SK-N-SH (cell line): ENCODE results near the gene SNN. TPM values are rescaled to one million over a fixed set of nuclear protein-coding genes. Genes with fewer than 3 reads are reported as not detected.
A peak's percentile ranks its signal among the peaks of the same experiment; 100 is the strongest.

Experiments
- CTCF ChIA-PET: fragments of 300-600, 350-600 bp; formaldehyde crosslinking; extraction: SDS; loops from one replicate; lab custom pipeline; 2021; lab: Yijun Ruan, JAX
- POLR2A ChIA-PET: fragments of 350-600 bp; sonication (Branson Sonifier 250); formaldehyde crosslinking; extraction: SDS; loops from one replicate; lab custom pipeline; 2020; ENCODE audit warnings: antibody characterized with exemption, inconsistent platforms; lab: Yijun Ruan, JAX
- DNase-seq: peaks from one replicate; pipeline ENCODE4 v3.0.0; 2012
- H2AFZ ChIP-seq: fragments of 200-600 bp; sonication (generic); 2 replicates; pipeline ENCODE4 v1.8.1; 2016; ENCODE audit warnings: antibody characterized with exemption, mild to moderate bottlenecking, low read depth
- H3F3A ChIP-seq: fragments of 200-600 bp; sonication (generic); replicated peaks from 2 replicates; pipeline ENCODE3; 2016; ENCODE audit warnings: antibody characterized with exemption, mild to moderate bottlenecking; ENCODE audit not compliant: insufficient read depth
- H3K27ac ChIP-seq, 2 experiments: fragments of 200-500 bp in 1 of 2; fragments of 200-600 bp in 1 of 2; sonication (Bioruptor generic) in 1 of 2; sonication (generic), shearing (Covaris generic) in 1 of 2; 2 replicates each; pipeline versions ENCODE4 v1.5.1 to v1.6.1; 2014 to 2016; ENCODE audit warnings: low read depth in 2 of 2, inconsistent platforms in 1 of 2, low read length in 1 of 2, mild to moderate bottlenecking in 1 of 2, mixed read lengths in 1 of 2
- H3K27me3 ChIP-seq: fragments of 200-600 bp; sonication (generic), shearing (Covaris generic); 2 replicates; pipeline ENCODE4 v1.6.1; 2016; ENCODE audit warnings: mixed run types; ENCODE audit not compliant: insufficient read depth
- H3K36me3 ChIP-seq, 2 experiments: fragments of 200-500 bp in 1 of 2; fragments of 200-600 bp in 1 of 2; sonication (Bioruptor generic) in 1 of 2; sonication (generic) in 1 of 2; replicated peaks in 1 of 2; 2 replicates each; pipeline versions ENCODE3 to v1.5.1; 2014 to 2016; ENCODE audit warnings: low read length in 1 of 2, mild to moderate bottlenecking in 1 of 2; ENCODE audit not compliant: insufficient read depth in 2 of 2, control insufficient read depth in 1 of 2
- H3K4me1 ChIP-seq, 2 experiments: fragments of 200-500 bp in 1 of 2; fragments of 200-600 bp in 1 of 2; sonication (Bioruptor generic) in 1 of 2; sonication (generic), shearing (Covaris generic) in 1 of 2; 2 replicates each; pipeline versions ENCODE4 v1.5.1 to v1.6.1; 2014 to 2016; ENCODE audit warnings: low read depth in 1 of 2, low read length in 1 of 2, mixed run types in 1 of 2; ENCODE audit not compliant: insufficient read depth in 2 of 2, control insufficient read depth in 1 of 2
- H3K4me2 ChIP-seq: fragments of 200-600 bp; sonication (generic), shearing (Covaris generic); 2 replicates; pipeline ENCODE4 v1.6.1; 2017; ENCODE audit warnings: mixed run types
- H3K4me3 ChIP-seq, 2 experiments: fragments of 200-500 bp in 1 of 2; fragments of 200-600 bp in 1 of 2; sonication (Bioruptor generic) in 1 of 2; sonication (generic), shearing (Covaris generic) in 1 of 2; 2 replicates each; pipeline versions ENCODE4 v1.5.1 to v1.8.1; 2014 to 2016; ENCODE audit warnings: low read depth in 2 of 2, inconsistent platforms in 1 of 2, low read length in 1 of 2, mild to moderate bottlenecking in 1 of 2, mixed read lengths in 1 of 2, moderate library complexity in 1 of 2
- H3K79me2 ChIP-seq: fragments of 200-600 bp; sonication (generic); 2 replicates; pipeline ENCODE4 v1.8.1; 2017; ENCODE audit warnings: mild to moderate bottlenecking; ENCODE audit not compliant: insufficient read depth
- H3K9ac ChIP-seq: fragments of 200-600 bp; sonication (generic); 2 replicates; pipeline ENCODE4 v1.6.1; 2017; ENCODE audit warnings: mixed run types
- H3K9me2 ChIP-seq: fragments of 200-600 bp; sonication (generic); 2 replicates; pipeline ENCODE4 v1.6.1; 2017; ENCODE audit warnings: mixed run types
- H3K9me3 ChIP-seq: fragments of 200-600 bp; sonication (generic); 2 replicates; pipeline ENCODE4 v1.6.1; 2017; ENCODE audit warnings: mixed run types, mild to moderate bottlenecking, moderate library complexity
- H4K20me1 ChIP-seq: fragments of 200-600 bp; sonication (generic); 2 replicates; pipeline ENCODE4 v1.6.1; 2017; ENCODE audit warnings: mild to moderate bottlenecking, mixed run types; ENCODE audit not compliant: insufficient read depth
- FOSL2 ChIP-seq: IDR thresholded peaks from 2 replicates; pipeline ENCODE4 v1.4.0; 2012; ENCODE audit warnings: low read depth, mild to moderate bottlenecking, moderate library complexity, borderline replicate concordance
- IRF3 ChIP-seq: fragments of 150-350 bp; IDR thresholded peaks from 2 replicates; pipeline ENCODE4 v1.6.1; 2016; ENCODE audit warnings: mild to moderate bottlenecking, low read depth, low read length
- POLR2AphosphoS5 ChIP-seq: IDR thresholded peaks from 2 replicates; pipeline ENCODE4 v1.6.1; 2012; ENCODE audit warnings: low read depth, low read length
- RCOR1 ChIP-seq: fragments of 150-350 bp; IDR thresholded peaks from 2 replicates; pipeline ENCODE4 v1.6.1; 2017; ENCODE audit warnings: antibody characterized with exemption, low read length
- RFX5 ChIP-seq: IDR thresholded peaks from 2 replicates; pipeline ENCODE4 v1.6.1; 2012; ENCODE audit warnings: mild to moderate bottlenecking, improper control_type of control experiment, low read length
- TAF1 ChIP-seq: IDR thresholded peaks from 2 replicates; pipeline ENCODE4 v1.6.1; 2012; ENCODE audit warnings: low read depth, mild to moderate bottlenecking, low read length, moderate library complexity, borderline replicate concordance
- TEAD4 ChIP-seq: IDR thresholded peaks from 2 replicates; pipeline ENCODE4 v1.4.0; 2012; ENCODE audit warnings: mild to moderate bottlenecking, borderline replicate concordance; ENCODE audit not compliant: insufficient read depth
- YY1 ChIP-seq: IDR thresholded peaks from 2 replicates; pipeline ENCODE4 v1.4.0; 2012; ENCODE audit warnings: low read depth, mild to moderate bottlenecking
- WGBS: methylation state at CpG from one replicate; pipeline ENCODE4 v1.1.6; 2017; ENCODE audit warnings: low lambda C conversion rate; 5-methylcytosine and 5-hydroxymethylcytosine counted together
- polyA plus RNA-seq, 3 experiments: library from polyadenylated mRNA; depleted of rRNA; stranded (reverse); fragments of >200 nt; gene quantifications; 2 replicates each; pipeline ENCODE4 v1.2.3, GENCODE V29; 2012

SNN gene
- polyA plus RNA-seq, 1 of the 3 experiments (the other 2 are of a cell fraction) = 15.4 TPM

DNA sequence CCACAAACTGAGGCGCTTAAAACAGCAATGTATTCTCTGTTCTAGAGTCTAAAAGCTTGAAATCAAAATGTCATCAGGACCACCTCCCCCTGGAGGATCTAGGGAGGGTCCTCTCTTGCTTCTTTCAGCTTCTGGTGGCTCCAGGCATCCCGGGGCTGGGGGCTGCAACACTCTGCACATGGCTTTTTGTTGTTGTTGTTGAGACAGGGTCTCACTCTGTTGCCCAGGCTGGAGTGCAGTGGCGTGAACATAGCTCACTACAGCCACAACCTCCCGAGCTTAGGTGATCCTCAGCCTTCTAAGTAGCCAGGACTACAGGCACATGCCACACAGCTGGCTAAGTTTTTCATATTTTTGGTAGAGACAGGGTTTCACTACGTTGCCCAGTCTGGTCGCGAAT is 37.0 kb upstream of the SNN start:
- CTCF ChIA-PET = interaction anchor here (1.6 to 2.0 kb wide), 2 partner anchors 9 to 224 kb away, joined by 4 to 5 read pairs; no protein-coding TSS in a partner anchor
- Histone ChIP-seq H3K36me3 (no peaks in the 10 kb centered on the region), H3K27me3 (no peaks in the 10 kb centered on the region), H3K79me2 (no peaks in the 10 kb centered on the region)
- DNase-seq = no peak
- TF ChIP-seq RCOR1 = no peak
- TF ChIP-seq IRF3 = no peak
- TF ChIP-seq POLR2AphosphoS5 = no peak
- TF ChIP-seq YY1 = no peak
- no peak for TF ChIP-seq TAF1
- TF ChIP-seq, all 33 proteins: peak for 0
- Histone ChIP-seq H3K9me3 (no peaks in the 10 kb centered on the region), H3K9me2 (no peaks in the 10 kb centered on the region), H3K4me3 (no peak overlapping the region), H4K20me1 (no peaks in the 10 kb centered on the region), H2AFZ (no peak overlapping the region), H3F3A (no peaks in the 10 kb centered on the region), H3K4me1 (peaks cover 0 to 6% of the 10 kb centered on the region in 2 experiments; a peak in 1 of 4 replicates), H3K9ac (no peak overlapping the region), H3K27ac (no peak overlapping the region), H3K4me2 (no peak overlapping the region)
- 91% methylated on average over 7 of the region's 7 CpGs for WGBS
- POLR2A ChIA-PET = interaction anchor here (0.5 kb wide), 1 partner anchor 57 kb away, joined by 3 read pairs; no protein-coding TSS in a partner anchor

- Histone ChIP-seq H3K9ac (no peak overlapping the region), H2AFZ (peak overlapping the region; percentile 58; the same call in 1 of the 2 replicates), H3K9me2 (no peaks in the 10 kb centered on the region), H3K9me3 (no peaks in the 10 kb centered on the region), H3K27me3 (no peaks in the 10 kb centered on the region), H3K79me2 (no peaks in the 10 kb centered on the region), H3K27ac (no peak overlapping the region), H3K4me2 (no peak overlapping the region), H3K4me1 (peaks cover 0 to 6% of the 10 kb centered on the region in 2 experiments; a peak in 1 of 4 replicates), H3K36me3 (no peaks in the 10 kb centered on the region), H3F3A (no peaks in the 10 kb centered on the region), H4K20me1 (no peaks in the 10 kb centered on the region), H3K4me3 (no peak overlapping the region)
- ChIA-PET POLR2A (no interaction called here), CTCF (interaction anchor here (1.3 kb wide), 1 partner anchor 236 kb away, joined by 3 read pairs; no protein-coding TSS in a partner anchor)
- TF ChIP-seq TEAD4 (0 out of 2 replicates have a peak, but pooled peaks have one; percentile 26), RFX5 (no peak)
- DNase-seq = no peak
- WGBS = 59% methylated on average over 8 of the region's 15 CpGs
Observed at GRCh38 chr16:11632455-11632939, 35.8 kb upstream of the SNN start.

DNA sequence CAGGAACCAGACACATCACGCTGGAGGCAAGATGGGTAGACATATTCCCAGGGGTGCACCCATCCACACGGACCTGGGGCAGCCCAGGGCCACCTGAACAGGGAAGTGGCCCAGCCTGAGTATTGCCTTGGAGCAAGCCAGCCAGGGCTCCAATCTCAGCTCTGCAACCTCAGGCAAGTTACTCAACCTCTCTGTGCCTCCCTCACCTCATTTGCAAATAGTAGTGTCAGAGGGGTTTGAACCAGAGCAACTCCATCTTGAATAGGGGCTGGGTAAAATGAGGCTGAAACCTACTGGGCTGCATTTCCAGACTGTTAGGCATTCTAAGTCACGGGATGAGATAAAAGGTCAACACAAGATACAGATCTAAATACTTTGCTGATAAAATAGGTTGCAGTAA is 35.1 kb upstream of the SNN start:
- Histone ChIP-seq H3K27me3 (no peaks in the 10 kb centered on the region), H3K4me2 (no peak overlapping the region), H3K4me1 (peaks cover 0 to 6% of the 10 kb centered on the region in 2 experiments; a peak in 1 of 4 replicates), H3K9me2 (no peaks in the 10 kb centered on the region), H3K9me3 (no peaks in the 10 kb centered on the region), H3F3A (no peaks in the 10 kb centered on the region), H3K27ac (no peak overlapping the region), H3K79me2 (no peaks in the 10 kb centered on the region), H3K9ac (no peak overlapping the region), H3K4me3 (no peak overlapping the region), H4K20me1 (no peaks in the 10 kb centered on the region), H2AFZ (peak overlapping the region; percentile 58; the same call in 1 of the 2 replicates), H3K36me3 (no peaks in the 10 kb centered on the region)
- 75% methylated on average over 1 of the region's 3 CpGs for WGBS
- POLR2A ChIA-PET = no interaction called here
- no peak for DNase-seq
- CTCF ChIA-PET = no interaction called here
- no peak for TF ChIP-seq FOSL2
